Psoas muscle (tissue), 8 donors: Measurements from ENCODE around the gene SUSD3. TPM values are rescaled to one million over a fixed set of nuclear protein-coding genes. Genes with fewer than 3 reads are reported as not detected.

Experiments used
- ATAC-seq, 4 donors: fragments of 200-7000 bp; cut with Tn5 transposase; one replicate each; pipeline ENCODE4 v1.9.1; 2020; ENCODE audit warnings: moderate library complexity in 3 of 4, mild to moderate bottlenecking in 2 of 4
- DNase-seq, 2 donors: peaks; one replicate each; pipeline ENCODE4 v3.0.0-alpha.2; 2020
- H3K27ac ChIP-seq: fragments of 200-600 bp; one replicate; pipeline ENCODE4 v1.8.0; 2022
- H3K27me3 ChIP-seq, 3 donors: fragments of 200-600 bp in 1 of 3; one replicate each; pipeline versions ENCODE4 v1.6.1 to v1.8.0; 2013 to 2022; ENCODE audit warnings: low read length in 2 of 3, mild to moderate bottlenecking in 2 of 3, moderate library complexity in 1 of 3; ENCODE audit not compliant: insufficient read depth in 3 of 3
- H3K36me3 ChIP-seq, 2 donors: fragments of 200-600 bp in 1 of 2; one replicate each; pipeline versions ENCODE4 v1.6.1 to v1.8.0; 2013 to 2022; ENCODE audit warnings: low read depth in 1 of 2, mild to moderate bottlenecking in 1 of 2, moderate library complexity in 1 of 2; ENCODE audit not compliant: insufficient read depth in 1 of 2
- H3K4me1 ChIP-seq: fragments of 200-600 bp; one replicate; pipeline ENCODE4 v1.8.0; 2022
- H3K4me3 ChIP-seq: fragments of 200-600 bp; one replicate; pipeline ENCODE4 v1.8.0; 2022; ENCODE audit warnings: mild to moderate bottlenecking
- H3K9me3 ChIP-seq: fragments of 200-600 bp; one replicate; pipeline ENCODE4 v1.8.0; 2022
- WGBS, 3 donors: extraction: QIAGEN DNeasy Blood & Tissue Kit; methylation state at CpG; one replicate each; pipeline versions ENCODE4 v1.1.6 to v1.1.7; 2013; 5-methylcytosine and 5-hydroxymethylcytosine counted together
- intact Hi-C, 2 donors: fragments of 100-400 bp; cut with DNase I; formaldehyde crosslinking; loops; one replicate each; pipeline versions ENCODE4 v1.11.0 to v1.14.2; 2022
- polyA plus RNA-seq, 3 donors: library from polyadenylated mRNA; stranded (reverse); fragments of 200-250 nt; gene quantifications; one replicate each; pipeline ENCODE4 v1.2.3, GENCODE V29; 2013
- total RNA-seq, 4 donors: library from RNA; stranded (reverse); fragmentation: NEBNext Ultra II Directional in 2 of 4; extraction: Animal tissue kit (Norgen Biotek cat#: 25700) in 2 of 4; gene quantifications; one replicate each; pipeline versions ENCODE4 v1.2.1 to v1.2.4, GENCODE V29; 2021 to 2023
- TF ChIP-seq, protein P1 (sequence below): fragments of 200-600 bp; IDR thresholded peaks from one replicate; pipeline ENCODE4 v1.8.0; 2022; ENCODE audit warnings: antibody characterized with exemption
- donor health status: healthy with polysubstance abuse.
- donor health status: DM: no; HTN: no; CAD: no; lungs with moderate emphysema.
- donor health status: Bipolar disorder and iron deficiency.
- donor health status: healthy.
- donor health status: DM: yes; HTN: yes; CAD: no.
- donor health status: DM: no; HTN: no; CAD: no.
- donor health status: DM: no; HTN: no; CAD: no.
- donor health status: DM: yes; HTN: yes; CAD: no.

Gene SUSD3
- total and polyA plus RNA-seq, 7 donors: 0.13 to 0.65 (median 0.34) TPM; not detected in 2

DNA sequence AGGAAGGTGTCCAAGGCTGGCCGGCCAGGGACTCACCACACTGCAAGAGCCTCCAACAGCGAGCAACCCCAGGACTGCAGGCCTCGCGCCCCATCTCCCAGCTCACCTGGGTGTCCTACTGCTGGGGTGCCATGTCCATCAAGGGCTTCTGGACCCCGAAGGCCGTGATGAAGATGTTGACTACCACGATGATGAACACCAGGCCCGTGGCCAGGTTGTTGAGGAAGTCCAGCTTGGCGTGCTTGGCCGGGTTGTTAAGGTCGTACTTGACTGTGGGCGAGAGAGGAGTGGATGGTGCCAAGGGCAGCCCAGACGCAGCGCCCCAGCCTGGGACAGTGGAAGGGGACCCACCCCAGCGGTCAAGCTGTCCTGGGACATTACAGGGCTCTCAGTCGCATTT lies 66.3 kb downstream of the SUSD3 start:
- H3K36me3 ChIP-seq: peaks cover 0 to 52% of the 10 kb centered on the region in 2 donors
- TF ChIP-seq, protein P1, sequence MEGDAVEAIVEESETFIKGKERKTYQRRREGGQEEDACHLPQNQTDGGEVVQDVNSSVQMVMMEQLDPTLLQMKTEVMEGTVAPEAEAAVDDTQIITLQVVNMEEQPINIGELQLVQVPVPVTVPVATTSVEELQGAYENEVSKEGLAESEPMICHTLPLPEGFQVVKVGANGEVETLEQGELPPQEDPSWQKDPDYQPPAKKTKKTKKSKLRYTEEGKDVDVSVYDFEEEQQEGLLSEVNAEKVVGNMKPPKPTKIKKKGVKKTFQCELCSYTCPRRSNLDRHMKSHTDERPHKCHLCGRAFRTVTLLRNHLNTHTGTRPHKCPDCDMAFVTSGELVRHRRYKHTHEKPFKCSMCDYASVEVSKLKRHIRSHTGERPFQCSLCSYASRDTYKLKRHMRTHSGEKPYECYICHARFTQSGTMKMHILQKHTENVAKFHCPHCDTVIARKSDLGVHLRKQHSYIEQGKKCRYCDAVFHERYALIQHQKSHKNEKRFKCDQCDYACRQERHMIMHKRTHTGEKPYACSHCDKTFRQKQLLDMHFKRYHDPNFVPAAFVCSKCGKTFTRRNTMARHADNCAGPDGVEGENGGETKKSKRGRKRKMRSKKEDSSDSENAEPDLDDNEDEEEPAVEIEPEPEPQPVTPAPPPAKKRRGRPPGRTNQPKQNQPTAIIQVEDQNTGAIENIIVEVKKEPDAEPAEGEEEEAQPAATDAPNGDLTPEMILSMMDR: no peak
- H3K4me1 ChIP-seq: peaks cover 41% of the 10 kb centered on the region
- H3K4me3 ChIP-seq: no peak overlapping the region
- no peaks in the 10 kb centered on the region for H3K27me3 ChIP-seq
- intact Hi-C loops: no loop called here
- no peak overlapping the region for H3K27ac ChIP-seq
- no peaks in the 10 kb centered on the region for H3K9me3 ChIP-seq
- WGBS, 3 donors: 85 to 93% (median 86%) methylated on average over 16 of the region's 16 CpGs
- DNase-seq (peak in 1 of 2 donors; percentile 41), ATAC-seq (no peak)

DNA sequence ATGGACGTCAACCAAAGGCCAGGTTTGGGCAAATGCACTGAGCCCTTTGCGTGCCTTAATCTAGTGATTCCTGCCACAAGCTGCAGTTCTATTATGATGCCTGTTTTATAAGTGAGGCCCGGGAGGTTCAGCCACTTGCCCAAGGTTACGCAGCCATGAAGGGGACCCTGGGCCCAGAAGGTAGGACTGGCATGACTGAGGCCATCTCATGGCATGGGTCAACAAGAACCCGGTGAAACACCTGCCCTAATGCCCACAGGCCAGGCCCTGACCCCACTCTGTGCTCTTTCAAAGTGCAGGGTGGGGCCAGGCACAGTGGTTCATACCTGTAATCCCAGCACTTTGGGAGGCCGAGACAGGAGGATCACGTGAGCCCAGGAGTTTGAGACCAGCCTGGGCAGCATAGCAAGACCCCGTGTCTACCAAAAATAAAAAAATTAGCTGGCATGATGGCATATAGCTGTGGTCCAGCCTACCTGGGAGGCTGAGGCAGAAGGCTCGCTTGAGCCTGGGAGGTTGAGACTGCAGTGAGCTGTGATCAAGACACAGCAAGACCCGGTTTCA lies 66.9 kb downstream of the SUSD3 start:
- peak in 1 of 2 donors; percentile 25 for DNase-seq
- WGBS, 3 donors: 93 to 94% (median 94%) methylated on average over 10 of the region's 10 CpGs
- Histone ChIP-seq H3K9me3 (no peaks in the 10 kb centered on the region), H3K4me1 (peaks cover 38% of the 10 kb centered on the region), H3K27me3 (no peaks in the 10 kb centered on the region), H3K4me3 (no peak overlapping the region), H3K36me3 (peaks cover 0 to 52% of the 10 kb centered on the region in 2 donors), H3K27ac (no peak overlapping the region)
- TF ChIP-seq, protein P1: no peak
- intact Hi-C loops: no loop called here
- no peak for ATAC-seq

DNA sequence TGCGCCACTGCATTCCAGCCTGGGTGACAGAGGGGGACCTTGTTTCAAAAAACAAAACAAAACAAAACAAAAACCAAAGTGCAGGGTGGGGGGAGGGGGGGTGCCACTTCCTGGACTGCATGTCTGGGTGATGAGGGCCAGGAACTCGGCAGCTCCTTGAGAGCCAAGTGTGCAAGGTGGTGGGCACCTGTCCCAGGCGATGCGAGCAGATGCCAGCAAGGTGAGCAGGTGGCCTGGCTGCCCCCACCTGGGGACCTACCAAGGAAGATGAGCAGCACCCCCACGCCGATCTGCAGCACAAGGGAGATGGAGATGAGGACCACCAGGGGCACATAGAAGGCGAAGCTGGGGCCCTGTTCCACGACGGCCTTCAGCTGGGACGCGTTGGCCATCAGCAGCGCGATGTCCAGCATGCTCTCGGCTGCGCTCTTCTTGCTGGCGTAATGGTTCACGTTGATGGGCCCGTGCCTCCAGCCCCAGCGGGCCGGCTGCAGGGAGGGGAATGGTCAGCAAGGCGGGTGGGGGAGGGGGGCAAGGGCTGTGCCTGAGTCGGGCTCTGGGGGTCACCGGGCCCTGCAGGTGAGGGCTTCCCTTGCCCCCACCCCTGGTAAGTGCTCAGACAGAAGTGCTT lies 67.8 kb downstream of the SUSD3 start:
- ATAC-seq (no peak), DNase-seq (peak in 1 of 2 donors; percentile 43)
- H3K4me1 ChIP-seq: peaks cover 43% of the 10 kb centered on the region
- no peaks in the 10 kb centered on the region for H3K9me3 ChIP-seq
- H3K36me3 ChIP-seq: peaks cover 0 to 48% of the 10 kb centered on the region in 2 donors
- intact Hi-C loops: no loop called here
- peak overlapping the region; percentile 30 for H3K27ac ChIP-seq
- 74 to 79% (median 78%) methylated on average over 18 to 23 of the region's 23 CpGs for WGBS, 3 donors
- TF ChIP-seq, protein P1: no peak
- H3K4me3 ChIP-seq: no peak overlapping the region
- no peaks in the 10 kb centered on the region for H3K27me3 ChIP-seq

DNA sequence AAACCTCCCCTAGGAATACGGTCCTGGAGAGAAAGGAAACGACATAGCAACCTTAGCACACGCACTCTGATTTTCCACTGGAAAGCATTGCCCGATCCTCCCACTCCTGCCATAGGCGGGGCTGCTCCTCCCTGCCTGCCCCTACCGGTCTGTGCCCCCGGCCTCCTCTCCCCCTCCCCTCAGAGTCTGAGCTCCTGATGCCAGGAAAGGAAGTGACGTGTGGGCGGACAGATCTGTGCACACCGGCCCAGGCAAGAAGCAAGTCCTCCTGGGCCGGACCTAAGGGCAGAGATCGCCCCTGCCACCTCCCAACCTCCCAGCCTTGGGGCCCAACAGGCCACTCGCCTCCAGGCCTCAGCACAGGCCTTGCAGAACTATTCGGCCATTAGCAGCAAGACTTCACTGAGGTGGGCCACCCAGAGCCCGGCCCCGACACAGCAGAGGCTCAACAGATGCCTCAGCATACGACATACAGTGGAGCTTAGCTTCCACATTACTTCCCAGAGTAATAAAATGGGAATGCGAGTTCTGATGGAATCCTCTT lies 68.4 kb downstream of the SUSD3 start:
- peak in 1 of 2 donors; percentile 58 for DNase-seq
- ATAC-seq: peak in 2 of 4 donors; percentile 2 to 15
- no peak overlapping the region for H3K4me3 ChIP-seq
- intact Hi-C loops: no loop called here
- TF ChIP-seq, protein P1: no peak
- peak overlapping the region; percentile 30 for H3K27ac ChIP-seq
- H3K27me3 ChIP-seq: no peaks in the 10 kb centered on the region
- peaks cover 0 to 41% of the 10 kb centered on the region in 2 donors for H3K36me3 ChIP-seq
- H3K4me1 ChIP-seq: peaks cover 49% of the 10 kb centered on the region
- no peaks in the 10 kb centered on the region for H3K9me3 ChIP-seq
- 51 to 62% (median 53%) methylated on average over 18 of the region's 18 CpGs for WGBS, 3 donors
